Measurements from ENCODE around the gene TKTL2.

DNA sequence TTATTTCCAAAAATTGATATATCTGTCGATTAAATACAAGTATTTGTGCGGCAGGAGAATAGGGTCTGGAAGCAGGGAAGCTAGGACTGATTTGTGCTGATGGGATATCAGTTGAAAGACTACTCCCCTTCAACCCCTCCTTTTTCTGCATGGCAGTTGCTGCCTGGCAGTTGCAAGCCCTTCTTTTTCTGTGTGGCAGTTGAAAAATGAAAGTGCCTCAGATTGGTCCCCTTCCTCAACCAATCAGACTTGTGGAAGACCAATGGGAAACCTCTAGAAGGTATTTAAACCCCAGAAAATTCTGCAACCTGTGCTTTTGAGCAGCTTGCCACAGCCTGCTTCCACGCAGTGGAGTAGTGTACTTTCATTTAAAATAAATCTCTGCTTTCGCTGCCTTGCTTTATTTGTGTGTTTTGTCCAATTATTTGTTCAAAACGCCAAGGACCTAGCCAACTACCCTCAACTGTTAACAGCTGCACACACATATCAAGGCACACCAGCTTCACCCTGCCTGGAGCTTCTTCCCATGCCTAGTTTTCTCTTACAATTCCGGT lies 19.5 kb upstream of the TKTL2 start:
- no peak for TF ChIP-seq POLR2A (IDR thresholded peaks at IDR 0.05)
- TF ChIP-seq, protein P1, sequence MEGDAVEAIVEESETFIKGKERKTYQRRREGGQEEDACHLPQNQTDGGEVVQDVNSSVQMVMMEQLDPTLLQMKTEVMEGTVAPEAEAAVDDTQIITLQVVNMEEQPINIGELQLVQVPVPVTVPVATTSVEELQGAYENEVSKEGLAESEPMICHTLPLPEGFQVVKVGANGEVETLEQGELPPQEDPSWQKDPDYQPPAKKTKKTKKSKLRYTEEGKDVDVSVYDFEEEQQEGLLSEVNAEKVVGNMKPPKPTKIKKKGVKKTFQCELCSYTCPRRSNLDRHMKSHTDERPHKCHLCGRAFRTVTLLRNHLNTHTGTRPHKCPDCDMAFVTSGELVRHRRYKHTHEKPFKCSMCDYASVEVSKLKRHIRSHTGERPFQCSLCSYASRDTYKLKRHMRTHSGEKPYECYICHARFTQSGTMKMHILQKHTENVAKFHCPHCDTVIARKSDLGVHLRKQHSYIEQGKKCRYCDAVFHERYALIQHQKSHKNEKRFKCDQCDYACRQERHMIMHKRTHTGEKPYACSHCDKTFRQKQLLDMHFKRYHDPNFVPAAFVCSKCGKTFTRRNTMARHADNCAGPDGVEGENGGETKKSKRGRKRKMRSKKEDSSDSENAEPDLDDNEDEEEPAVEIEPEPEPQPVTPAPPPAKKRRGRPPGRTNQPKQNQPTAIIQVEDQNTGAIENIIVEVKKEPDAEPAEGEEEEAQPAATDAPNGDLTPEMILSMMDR (IDR thresholded peaks at IDR 0.05) = no peak
